Transverse colon (tissue), 4 donors: ENCODE results near the gene TMED7.

ENCODE experiments used
- CTCF ChIP-seq, 5 experiments: fragments of 200-600 bp in 3 of 5; fragments of 450-650 bp in 2 of 5; sonication (generic) in 3 of 5; IDR thresholded peaks; 1 replicate in 2 of 5; 2 replicates in 3 of 5; pipeline ENCODE4 v1.5.1; 2016 to 2017; ENCODE audit warnings: antibody characterized with exemption in 5 of 5, inconsistent platforms in 3 of 5, mild to moderate bottlenecking in 2 of 5, moderate library complexity in 1 of 5
- EP300 ChIP-seq: sonication (generic); formaldehyde crosslinking; IDR thresholded peaks from one replicate; pipeline ENCODE4 v1.6.1; 2017; ENCODE audit warnings: antibody characterized with exemption, low read depth
- POLR2A ChIP-seq: fragments of 450-650 bp; IDR thresholded peaks from one replicate; pipeline ENCODE4 v1.6.1; 2016; ENCODE audit warnings: antibody characterized with exemption, mild to moderate bottlenecking, moderate library complexity
- POLR2AphosphoS5 ChIP-seq, 3 donors: sonication (generic); formaldehyde crosslinking; IDR thresholded peaks; one replicate each; pipeline ENCODE4 v1.6.1; 2016; ENCODE audit warnings: antibody characterized with exemption in 3 of 3

- TF ChIP-seq CTCF (IDR thresholded peaks at IDR 0.05) (no peak), POLR2AphosphoS5 (IDR thresholded peaks at IDR 0.05) (no peak), POLR2A (no peak), EP300 (no peak)
These were observed 57.2 kb downstream of the TMED7 start for GRCh38 chr5:115568668-115569067.
